HepG2 (cell line): Measurements from ENCODE around the gene IRF7.

Experiments
- ATF1 ChIP-seq: IDR thresholded peaks from 2 replicates; pipeline ENCODE4 v1.6.1; 2016; ENCODE audit warnings: mild to moderate bottlenecking, control low read depth
- CEBPG ChIP-seq: IDR thresholded peaks from 2 replicates; pipeline ENCODE4 v1.6.1; 2016
- FOXA1 ChIP-seq, 2 experiments: fragments of 450-650 bp in 1 of 2; sonication (generic) in 1 of 2; formaldehyde crosslinking in 1 of 2; IDR thresholded peaks; 2 replicates each; pipeline versions ENCODE4 v1.4.0 to v1.6.1; 2016 to 2020; ENCODE audit warnings: missing genetic modification reagents in 1 of 2
- HNRNPUL1 ChIP-seq: fragments of 200-400 bp; formaldehyde crosslinking; IDR thresholded peaks from 2 replicates; pipeline ENCODE4 v1.6.1; 2017; ENCODE audit warnings: low read depth, mild to moderate bottlenecking, low read length, moderate library complexity
- JUND ChIP-seq: sonication (generic); formaldehyde crosslinking; IDR thresholded peaks from 2 replicates; pipeline ENCODE4 v1.8.0; 2022; ENCODE audit warnings: mild to moderate bottlenecking, missing genetic modification reagents
- MLX ChIP-seq: IDR thresholded peaks from 2 replicates; pipeline ENCODE4 v1.6.1; 2016
- POLR2A ChIP-seq, 2 experiments: IDR thresholded peaks; 2 replicates each; pipeline ENCODE4 v1.6.1; 2011; ENCODE audit warnings: low read depth in 2 of 2, low read length in 2 of 2, mild to moderate bottlenecking in 1 of 2, moderate library complexity in 1 of 2; ENCODE audit not compliant: insufficient read depth in 1 of 2
- REST ChIP-seq, 2 experiments: IDR thresholded peaks; 2 replicates each; pipeline ENCODE4 v1.6.1; 2011 to 2012; ENCODE audit warnings: low read length in 2 of 2, borderline replicate concordance in 1 of 2, low read depth in 1 of 2, mild to moderate bottlenecking in 1 of 2, moderate library complexity in 1 of 2
- TBP ChIP-seq: sonication (generic); formaldehyde crosslinking; IDR thresholded peaks from 2 replicates; pipeline ENCODE4 v1.5.0; 2020; ENCODE audit warnings: missing genetic modification reagents
- ZBED4 ChIP-seq: sonication (generic); formaldehyde crosslinking; IDR thresholded peaks from 2 replicates; pipeline ENCODE4 v1.4.0; 2020; ENCODE audit warnings: missing genetic modification reagents, borderline replicate concordance
- ZBTB42 ChIP-seq: sonication (generic); formaldehyde crosslinking; IDR thresholded peaks from 2 replicates; pipeline ENCODE4 v1.5.0; 2020; ENCODE audit warnings: mild to moderate bottlenecking, missing genetic modification reagents
- ZFP1 ChIP-seq: IDR thresholded peaks from 2 replicates; pipeline ENCODE4 v1.6.1; 2016
- ZNF292 ChIP-seq: sonication (generic); formaldehyde crosslinking; IDR thresholded peaks from 2 replicates; pipeline ENCODE4 v1.8.1; 2022; ENCODE audit warnings: mild to moderate bottlenecking, low read depth, missing genetic modification reagents, borderline replicate concordance

GRCh38 chr11:571802-572185 is 44.0 kb downstream of the IRF7 start:
- TF ChIP-seq ZFP1 (CRISPR knock-in tag) = no peak
- no peak for TF ChIP-seq JUND (CRISPR knock-in tag)
- no peak for TF ChIP-seq MLX
- TF ChIP-seq ZNF292 (CRISPR knock-in tag) = no peak
- TF ChIP-seq ATF1 (CRISPR knock-in tag) = no peak
- TF ChIP-seq ZBED4 (CRISPR knock-in tag) = no peak
- no peak for TF ChIP-seq TBP (CRISPR knock-in tag)
- no peak for TF ChIP-seq FOXA1 (IDR thresholded peaks at IDR 0.05)
- TF ChIP-seq FOXA1 (CRISPR knock-in tag; IDR thresholded peaks at IDR 0.05) = no peak
- TF ChIP-seq POLR2A (IDR thresholded peaks at IDR 0.05; ENCODE audit: insufficient read depth in 1 of 2, low read depth in 2 of 2, low read length in 2 of 2) = no peak
- no peak for TF ChIP-seq CEBPG
- no peak for TF ChIP-seq REST (IDR thresholded peaks at IDR 0.05; ENCODE audit: borderline replicate concordance in 1 of 2, low read depth in 1 of 2, low read length in 2 of 2)
- no peak for TF ChIP-seq ZBTB42 (CRISPR knock-in tag)
- no peak for TF ChIP-seq HNRNPUL1
